ENCODE measurements around the gene ACAA1. TPM values are rescaled to one million over a fixed set of nuclear protein-coding genes. Genes with fewer than 3 reads are reported as not detected.

The ACAA1 gene
- total RNA-seq, 1 experiment from 2014 or later, result 23.4 TPM

GRCh38 chr3:38151667-38152265, 14.8 kb upstream of the ACAA1 start:
- Histone ChIP-seq H3K9ac (ENCODE audit: low read length) (no peak overlapping the region), H3K9me3 (ENCODE audit: low read length) (peaks cover 4% of the 10 kb centered on the region; the same call in 1 of the 2 replicates), H3K79me2 (ENCODE audit: low read length) (no peaks in the 10 kb centered on the region), H3K9me2 (replicated peaks; ENCODE audit: insufficient read depth, low read length) (no peaks in the 10 kb centered on the region), H3K27me3 (ENCODE audit: low read length) (no peaks in the 10 kb centered on the region), H3K4me2 (ENCODE audit: low read depth, low read length, poor library complexity, severe bottlenecking) (no peak overlapping the region), H3K4me1 (ENCODE audit: low read length) (peaks cover 4% of the 10 kb centered on the region; the same call in 1 of the 2 replicates), H3K36me3 (ENCODE audit: insufficient read depth, low read length) (no peaks in the 10 kb centered on the region), H2AFZ (ENCODE audit: low read length) (no peak overlapping the region), H4K20me1 (ENCODE audit: insufficient read depth, low read depth, low read length) (no peaks in the 10 kb centered on the region), H3K27ac (ENCODE audit: low read length) (no peak overlapping the region), H3K4me3 (ENCODE audit: low read length) (no peak overlapping the region)
- DNase-seq, result no peak

DNA sequence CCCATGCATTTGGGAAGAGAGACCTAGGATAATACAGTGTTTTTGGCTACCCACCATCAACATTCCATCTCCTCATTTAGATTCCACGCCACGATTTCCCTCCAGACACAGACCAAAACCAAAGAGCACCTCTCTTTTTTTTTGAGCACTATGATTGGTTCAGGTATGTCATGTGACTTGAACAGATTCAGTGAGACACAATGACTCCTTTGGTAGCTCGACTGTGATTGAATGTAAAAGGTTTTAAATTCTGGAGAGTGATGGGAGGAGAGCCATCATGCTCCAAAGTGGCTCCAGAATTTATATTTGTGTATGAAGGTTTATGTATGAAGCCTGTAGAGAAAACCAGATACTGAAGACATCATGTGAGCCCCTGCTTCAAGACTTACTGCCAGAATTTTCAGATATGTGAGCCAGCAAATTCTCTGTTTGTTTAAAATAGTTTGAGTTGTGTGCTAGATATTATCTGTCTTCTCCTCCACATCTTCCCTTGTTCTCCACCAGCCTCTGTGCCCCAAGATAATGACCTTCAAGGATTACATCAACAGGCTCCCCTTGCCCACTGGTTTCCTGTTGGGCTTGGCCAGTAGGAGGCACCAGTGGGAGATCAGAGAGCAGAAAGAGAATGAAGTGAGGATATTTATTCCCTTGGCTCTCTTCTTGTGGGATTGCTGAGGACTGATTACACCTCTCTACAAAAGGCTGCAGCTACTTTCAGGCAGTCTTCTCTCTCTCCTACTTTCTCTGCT, 14.0 kb upstream of the ACAA1 start:
- no peak overlapping the region for H3K27ac ChIP-seq (ENCODE audit: low read length)
- no peaks in the 10 kb centered on the region for H4K20me1 ChIP-seq (ENCODE audit: insufficient read depth, low read depth, low read length)
- no peak overlapping the region for H3K4me2 ChIP-seq (ENCODE audit: low read depth, low read length, poor library complexity, severe bottlenecking)
- no peaks in the 10 kb centered on the region for H3K36me3 ChIP-seq (ENCODE audit: insufficient read depth, low read length)
- H3K4me1 ChIP-seq (ENCODE audit: low read length), result peaks cover 4% of the 10 kb centered on the region; the same call in 1 of the 2 replicates
- H3K79me2 ChIP-seq (ENCODE audit: low read length), result no peaks in the 10 kb centered on the region
- H3K9me3 ChIP-seq (ENCODE audit: low read length), result peaks cover 4% of the 10 kb centered on the region; the same call in 1 of the 2 replicates
- H3K9me2 ChIP-seq (replicated peaks; ENCODE audit: insufficient read depth, low read length), result no peaks in the 10 kb centered on the region
- no peak overlapping the region for H3K4me3 ChIP-seq (ENCODE audit: low read length)
- H2AFZ ChIP-seq (ENCODE audit: low read length), result no peak overlapping the region
- no peak for DNase-seq
- no peaks in the 10 kb centered on the region for H3K27me3 ChIP-seq (ENCODE audit: low read length)
- no peak overlapping the region for H3K9ac ChIP-seq (ENCODE audit: low read length)

DNA sequence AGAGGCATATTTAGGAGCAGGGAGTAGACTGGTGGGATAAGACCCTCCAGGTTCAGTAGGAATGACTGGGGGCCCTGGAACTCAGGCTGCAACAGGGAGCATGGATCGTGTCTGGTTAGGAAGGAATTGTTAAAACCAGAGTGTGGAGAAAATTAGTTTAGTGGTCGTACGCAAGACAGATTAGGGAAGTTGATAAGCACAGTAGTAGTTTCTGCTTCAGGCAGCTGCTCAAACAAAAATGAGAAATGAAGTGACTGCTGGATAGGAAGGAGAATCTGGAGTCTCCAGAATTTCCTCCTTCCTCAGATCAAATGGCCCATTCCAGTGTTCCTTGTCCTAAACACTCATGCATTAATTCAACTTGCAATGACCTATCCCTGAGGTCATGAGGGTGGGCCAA, 12.8 kb upstream of the ACAA1 start:
- Histone ChIP-seq H3K9ac (ENCODE audit: low read length) (no peak overlapping the region), H3K4me3 (ENCODE audit: low read length) (no peak overlapping the region), H4K20me1 (ENCODE audit: insufficient read depth, low read depth, low read length) (no peaks in the 10 kb centered on the region), H3K4me2 (ENCODE audit: low read depth, low read length, poor library complexity, severe bottlenecking) (no peak overlapping the region), H3K9me3 (ENCODE audit: low read length) (peaks cover 4% of the 10 kb centered on the region; the same call in 1 of the 2 replicates), H3K79me2 (ENCODE audit: low read length) (no peaks in the 10 kb centered on the region), H3K36me3 (ENCODE audit: insufficient read depth, low read length) (no peaks in the 10 kb centered on the region), H3K9me2 (replicated peaks; ENCODE audit: insufficient read depth, low read length) (no peaks in the 10 kb centered on the region), H3K4me1 (ENCODE audit: low read length) (peaks cover 4% of the 10 kb centered on the region; the same call in 1 of the 2 replicates), H3K27ac (ENCODE audit: low read length) (peak overlapping the region; percentile 9; the same call in 1 of the 2 replicates), H2AFZ (ENCODE audit: low read length) (peak overlapping the region; percentile 93), H3K27me3 (ENCODE audit: low read length) (no peaks in the 10 kb centered on the region)
- no peak for DNase-seq

- DNase-seq, result no peak
- peaks cover 9% of the 10 kb centered on the region for H3K4me1 ChIP-seq (ENCODE audit: low read length)
- H4K20me1 ChIP-seq (ENCODE audit: insufficient read depth, low read depth, low read length), result no peaks in the 10 kb centered on the region
- H3K9ac ChIP-seq (ENCODE audit: low read length), result no peak overlapping the region
- no peak overlapping the region for H3K4me3 ChIP-seq (ENCODE audit: low read length)
- H3K4me2 ChIP-seq (ENCODE audit: low read depth, low read length, poor library complexity, severe bottlenecking), result no peak overlapping the region
- H3K27ac ChIP-seq (ENCODE audit: low read length), result no peak overlapping the region
- H3K9me3 ChIP-seq (ENCODE audit: low read length), result peaks cover 4% of the 10 kb centered on the region; the same call in 1 of the 2 replicates
- no peaks in the 10 kb centered on the region for H3K36me3 ChIP-seq (ENCODE audit: insufficient read depth, low read length)
- no peaks in the 10 kb centered on the region for H3K9me2 ChIP-seq (replicated peaks; ENCODE audit: insufficient read depth, low read length)
- no peaks in the 10 kb centered on the region for H3K79me2 ChIP-seq (ENCODE audit: low read length)
- no peak overlapping the region for H2AFZ ChIP-seq (ENCODE audit: low read length)
- no peaks in the 10 kb centered on the region for H3K27me3 ChIP-seq (ENCODE audit: low read length)
Measured at GRCh38 chr3:38148311-38148882, 11.5 kb upstream of the ACAA1 start.

DNA sequence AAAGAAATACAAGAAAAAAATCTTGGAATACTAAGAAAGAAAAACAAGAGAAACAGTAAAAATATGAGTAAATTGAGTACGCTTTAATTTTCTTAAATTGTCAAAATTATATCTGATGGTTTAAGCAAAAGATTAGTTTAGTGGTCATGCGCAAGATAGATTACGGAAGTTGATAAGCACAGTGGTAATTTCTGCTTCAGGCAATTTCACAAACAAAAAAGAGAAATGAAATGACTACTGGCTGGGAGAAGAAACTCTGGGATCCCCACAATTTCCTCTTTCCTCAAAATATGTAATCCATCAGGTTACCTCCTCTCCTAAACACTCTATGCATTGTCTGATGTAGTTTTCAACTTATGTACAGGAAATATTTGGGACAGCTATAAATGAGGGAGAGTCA, 10.5 kb upstream of the ACAA1 start:
- Histone ChIP-seq H4K20me1 (ENCODE audit: insufficient read depth, low read depth, low read length) (no peaks in the 10 kb centered on the region), H3K27me3 (ENCODE audit: low read length) (no peaks in the 10 kb centered on the region), H3K79me2 (ENCODE audit: low read length) (no peaks in the 10 kb centered on the region), H2AFZ (ENCODE audit: low read length) (no peak overlapping the region), H3K4me1 (ENCODE audit: low read length) (peaks cover 10% of the 10 kb centered on the region), H3K27ac (ENCODE audit: low read length) (no peak overlapping the region), H3K36me3 (ENCODE audit: insufficient read depth, low read length) (no peaks in the 10 kb centered on the region), H3K4me3 (ENCODE audit: low read length) (no peak overlapping the region), H3K9ac (ENCODE audit: low read length) (no peak overlapping the region), H3K9me3 (ENCODE audit: low read length) (peaks cover 4% of the 10 kb centered on the region; the same call in 1 of the 2 replicates), H3K9me2 (replicated peaks; ENCODE audit: insufficient read depth, low read length) (no peaks in the 10 kb centered on the region), H3K4me2 (ENCODE audit: low read depth, low read length, poor library complexity, severe bottlenecking) (no peak overlapping the region)
- no peak for DNase-seq

GRCh38 chr3:38146504-38146903, 9.6 kb upstream of the ACAA1 start:
- Histone ChIP-seq H3K79me2 (ENCODE audit: low read length) (no peaks in the 10 kb centered on the region), H3K36me3 (ENCODE audit: insufficient read depth, low read length) (peaks cover 2% of the 10 kb centered on the region)

DNA sequence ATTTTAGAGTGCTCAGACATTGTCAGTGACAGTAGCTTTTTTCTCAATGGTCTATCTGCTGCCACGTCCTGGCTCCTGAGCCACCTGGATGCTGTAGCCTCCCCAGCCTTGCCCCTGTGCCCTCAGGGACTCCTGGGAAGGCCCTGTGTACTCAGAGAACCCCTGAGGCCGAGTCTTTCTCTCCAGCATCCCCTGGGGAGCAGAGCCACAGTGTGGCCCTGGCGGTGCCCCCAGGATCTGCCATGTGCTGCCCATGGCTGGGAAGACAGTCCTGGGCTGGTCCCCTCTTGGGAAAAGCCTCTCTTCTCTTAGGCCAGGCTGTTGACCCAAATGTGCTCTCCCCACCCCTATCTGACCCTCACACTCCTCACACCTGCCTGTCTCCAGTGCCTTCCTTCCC, 6.6 kb upstream of the ACAA1 start:
- Histone ChIP-seq H3K27me3 (ENCODE audit: low read length) (no peaks in the 10 kb centered on the region), H3K79me2 (ENCODE audit: low read length) (peaks cover 15% of the 10 kb centered on the region), H3K4me3 (ENCODE audit: low read length) (no peak overlapping the region), H3K36me3 (ENCODE audit: insufficient read depth, low read length) (peaks cover 14% of the 10 kb centered on the region), H3K27ac (ENCODE audit: low read length) (no peak overlapping the region), H3K9me3 (ENCODE audit: low read length) (peaks cover 4% of the 10 kb centered on the region; the same call in 1 of the 2 replicates), H2AFZ (ENCODE audit: low read length) (no peak overlapping the region), H3K9me2 (replicated peaks; ENCODE audit: insufficient read depth, low read length) (no peaks in the 10 kb centered on the region), H3K4me1 (ENCODE audit: low read length) (peaks cover 19% of the 10 kb centered on the region), H3K4me2 (ENCODE audit: low read depth, low read length, poor library complexity, severe bottlenecking) (no peak overlapping the region), H3K9ac (ENCODE audit: low read length) (no peak overlapping the region), H4K20me1 (ENCODE audit: insufficient read depth, low read depth, low read length) (0 out of 2 replicates have a peak, but pooled peaks cover 10% of the 10 kb centered on the region)
- no peak for DNase-seq

More at GRCh38 chr3:38146504-38146903, 9.6 kb upstream of the ACAA1 start:
- Histone ChIP-seq H3K4me3 (ENCODE audit: low read length) (no peak overlapping the region), H4K20me1 (ENCODE audit: insufficient read depth, low read depth, low read length) (no peaks in the 10 kb centered on the region), H3K27ac (ENCODE audit: low read length) (no peak overlapping the region), H3K9me3 (ENCODE audit: low read length) (peaks cover 4% of the 10 kb centered on the region; the same call in 1 of the 2 replicates), H3K4me2 (ENCODE audit: low read depth, low read length, poor library complexity, severe bottlenecking) (no peak overlapping the region), H3K9ac (ENCODE audit: low read length) (no peak overlapping the region), H3K9me2 (replicated peaks; ENCODE audit: insufficient read depth, low read length) (no peaks in the 10 kb centered on the region), H2AFZ (ENCODE audit: low read length) (no peak overlapping the region), H3K4me1 (ENCODE audit: low read length) (peaks cover 10% of the 10 kb centered on the region), H3K27me3 (ENCODE audit: low read length) (no peaks in the 10 kb centered on the region)
- no peak for DNase-seq

- DNase-seq, result no peak
Measured at GRCh38 chr3:38142959-38143358, 6.0 kb upstream of the ACAA1 start.

More at GRCh38 chr3:38142959-38143358, 6.0 kb upstream of the ACAA1 start:
- H3K9me2 ChIP-seq (replicated peaks; ENCODE audit: insufficient read depth, low read length), result no peaks in the 10 kb centered on the region
- H3K27me3 ChIP-seq (ENCODE audit: low read length), result no peaks in the 10 kb centered on the region
- no peak overlapping the region for H3K9ac ChIP-seq (ENCODE audit: low read length)
- H3K27ac ChIP-seq (ENCODE audit: low read length), result no peak overlapping the region
- peaks cover 14% of the 10 kb centered on the region for H3K36me3 ChIP-seq (ENCODE audit: insufficient read depth, low read length)
- no peak overlapping the region for H3K4me3 ChIP-seq (ENCODE audit: low read length)
- H3K4me2 ChIP-seq (ENCODE audit: low read depth, low read length, poor library complexity, severe bottlenecking), result no peak overlapping the region
- no peak overlapping the region for H2AFZ ChIP-seq (ENCODE audit: low read length)
- H3K9me3 ChIP-seq (ENCODE audit: low read length), result peaks cover 4% of the 10 kb centered on the region; the same call in 1 of the 2 replicates
- H3K4me1 ChIP-seq (ENCODE audit: low read length), result peaks cover 23% of the 10 kb centered on the region
- H3K79me2 ChIP-seq (ENCODE audit: low read length), result peaks cover 17% of the 10 kb centered on the region
- 0 out of 2 replicates have a peak, but pooled peaks cover 10% of the 10 kb centered on the region for H4K20me1 ChIP-seq (ENCODE audit: insufficient read depth, low read depth, low read length)
